Panc1 (cell line): ENCODE results near the gene ACTR3C. TPM values are rescaled to one million over a fixed set of nuclear protein-coding genes. Genes with fewer than 3 reads are reported as not detected.

Source experiments
- ATAC-seq: fragments of 200-7000 bp; cut with Tn5 transposase; 2 replicates; pipeline ENCODE4 v1.9.1; 2020; ENCODE audit warnings: mild to moderate bottlenecking, moderate library complexity
- BruUV-seq: library from RNA; stranded (reverse); fragments of 400-500 nt; replicated peaks from 2 replicates; lab custom pipeline; 2021; lab: Mats Ljungman, UMichigan
- CTCF ChIA-PET: fragments of 300-600 bp; sonication (Branson Sonifier 250); formaldehyde crosslinking; loops from one replicate; lab custom pipeline; 2022; ENCODE audit warnings: antibody characterized with exemption; lab: Charles Lee
- POLR2A ChIA-PET: fragments of 300-600 bp; sonication (Branson Sonifier 250); formaldehyde crosslinking; loops from one replicate; lab custom pipeline; 2022; ENCODE audit warnings: antibody characterized with exemption; lab: Charles Lee
- DNase-seq: peaks from one replicate; pipeline ENCODE4 v3.0.0-alpha.2; 2010; ENCODE audit warnings: low read depth, low spot score
- H3K27ac ChIP-seq: 2 replicates; pipeline ENCODE4 v1.5.1; 2011; ENCODE audit warnings: mild to moderate bottlenecking, low read length, inconsistent platforms
- H3K27me3 ChIP-seq: fragments of 200-500 bp; sonication (Bioruptor generic); 2 replicates; pipeline ENCODE4 v1.6.0; 2014; ENCODE audit warnings: low read length, inconsistent platforms; ENCODE audit not compliant: control insufficient read depth, insufficient read depth
- H3K36me3 ChIP-seq: fragments of 200-500 bp; sonication (Bioruptor generic); 2 replicates; pipeline ENCODE4 v1.5.1; 2014; ENCODE audit warnings: inconsistent platforms, mild to moderate bottlenecking, low read length, moderate library complexity; ENCODE audit not compliant: control insufficient read depth, insufficient read depth
- H3K4me1 ChIP-seq: 2 replicates; pipeline ENCODE4 v1.5.1; 2011; ENCODE audit warnings: inconsistent platforms, mild to moderate bottlenecking, low read length, moderate library complexity; ENCODE audit not compliant: control insufficient read depth, insufficient read depth
- H3K4me3 ChIP-seq, 2 experiments: 2 replicates each; pipeline ENCODE4 v1.5.1; 2011 to 2012; ENCODE audit warnings: low read depth in 2 of 2, low read length in 2 of 2, mild to moderate bottlenecking in 2 of 2, inconsistent platforms in 1 of 2, moderate library complexity in 1 of 2
- H3K9me3 ChIP-seq: fragments of 200-500 bp; sonication (Bioruptor generic); 2 replicates; pipeline ENCODE4 v1.5.1; 2014; ENCODE audit warnings: low read depth, mild to moderate bottlenecking, inconsistent platforms, low read length, moderate library complexity; ENCODE audit not compliant: control insufficient read depth, insufficient read depth
- POLR2AphosphoS5 ChIP-seq: IDR thresholded peaks from 2 replicates; pipeline ENCODE4 v1.6.1; 2012; ENCODE audit warnings: mild to moderate bottlenecking, low read depth, low read length, moderate library complexity
- SIN3A ChIP-seq: IDR thresholded peaks from 2 replicates; pipeline ENCODE4 v1.6.1; 2012; ENCODE audit warnings: low read depth, mild to moderate bottlenecking, low read length, moderate library complexity, borderline replicate concordance; ENCODE audit not compliant: insufficient read depth
- TCF7L2 ChIP-seq: IDR thresholded peaks from 2 replicates; pipeline ENCODE4 v1.6.1; 2011; ENCODE audit warnings: mild to moderate bottlenecking, low read depth, low read length, inconsistent platforms
- in situ Hi-C: cut with HindIII; loops from 2 replicates; pipeline ENCODE4 v1.10.0; 2016; ENCODE audit warnings: low sequenced_read_pairs, low pct_unique_long_range_greater_than_20kb
- intact Hi-C: fragments of 100-400 bp; cut with micrococcal nuclease; formaldehyde crosslinking; loops from one replicate; pipeline ENCODE4 v1.10.0; 2022; ENCODE audit not compliant: unreplicated experiment
- total RNA-seq: library from RNA; stranded (reverse); gene quantifications from one replicate; pipeline ENCODE4 v1.2.1, GENCODE V29; 2021; ENCODE audit not compliant: unreplicated experiment
- TF ChIP-seq, protein P1 (sequence below): fragments of 450-650 bp; IDR thresholded peaks from 2 replicates; pipeline ENCODE4 v1.5.1; 2017; ENCODE audit warnings: mild to moderate bottlenecking
- TF ChIP-seq, protein P2 (sequence below), 2 experiments: IDR thresholded peaks; 2 replicates each; pipeline ENCODE4 v1.6.1; 2011 to 2012; ENCODE audit warnings: low read depth in 2 of 2, control low read depth in 1 of 2, low read length in 1 of 2, mild to moderate bottlenecking in 1 of 2, moderate library complexity in 1 of 2; ENCODE audit not compliant: insufficient read depth in 1 of 2

Gene ACTR3C
- total RNA-seq, 1 experiment from 2014 or later = 6.5 TPM

- H3K27me3 ChIP-seq = no peaks in the 10 kb centered on the region
- CTCF ChIA-PET = interaction anchor here (0.5 to 1.4 kb wide), 6 partner anchors 9 to 568 kb away, joined by 3 to 7 read pairs (median 6); no protein-coding TSS in a partner anchor
- ATAC-seq (no peak), DNase-seq (no peak)
- H3K4me3 ChIP-seq = no peak overlapping the region
- no peaks in the 10 kb centered on the region for H3K36me3 ChIP-seq
- H3K9me3 ChIP-seq = no peaks in the 10 kb centered on the region
- POLR2A ChIA-PET = interaction anchor here (0.6 to 1.0 kb wide), 3 partner anchors 22 to 550 kb away, joined by 3 to 14 read pairs (median 5); no protein-coding TSS in a partner anchor
- in situ Hi-C loops = no loop called here
- no peak for TF ChIP-seq POLR2AphosphoS5
- TF ChIP-seq, protein P1, sequence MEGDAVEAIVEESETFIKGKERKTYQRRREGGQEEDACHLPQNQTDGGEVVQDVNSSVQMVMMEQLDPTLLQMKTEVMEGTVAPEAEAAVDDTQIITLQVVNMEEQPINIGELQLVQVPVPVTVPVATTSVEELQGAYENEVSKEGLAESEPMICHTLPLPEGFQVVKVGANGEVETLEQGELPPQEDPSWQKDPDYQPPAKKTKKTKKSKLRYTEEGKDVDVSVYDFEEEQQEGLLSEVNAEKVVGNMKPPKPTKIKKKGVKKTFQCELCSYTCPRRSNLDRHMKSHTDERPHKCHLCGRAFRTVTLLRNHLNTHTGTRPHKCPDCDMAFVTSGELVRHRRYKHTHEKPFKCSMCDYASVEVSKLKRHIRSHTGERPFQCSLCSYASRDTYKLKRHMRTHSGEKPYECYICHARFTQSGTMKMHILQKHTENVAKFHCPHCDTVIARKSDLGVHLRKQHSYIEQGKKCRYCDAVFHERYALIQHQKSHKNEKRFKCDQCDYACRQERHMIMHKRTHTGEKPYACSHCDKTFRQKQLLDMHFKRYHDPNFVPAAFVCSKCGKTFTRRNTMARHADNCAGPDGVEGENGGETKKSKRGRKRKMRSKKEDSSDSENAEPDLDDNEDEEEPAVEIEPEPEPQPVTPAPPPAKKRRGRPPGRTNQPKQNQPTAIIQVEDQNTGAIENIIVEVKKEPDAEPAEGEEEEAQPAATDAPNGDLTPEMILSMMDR = no peak
- TF ChIP-seq SIN3A = no peak
- no peak for TF ChIP-seq TCF7L2
- TF ChIP-seq, protein P2, sequence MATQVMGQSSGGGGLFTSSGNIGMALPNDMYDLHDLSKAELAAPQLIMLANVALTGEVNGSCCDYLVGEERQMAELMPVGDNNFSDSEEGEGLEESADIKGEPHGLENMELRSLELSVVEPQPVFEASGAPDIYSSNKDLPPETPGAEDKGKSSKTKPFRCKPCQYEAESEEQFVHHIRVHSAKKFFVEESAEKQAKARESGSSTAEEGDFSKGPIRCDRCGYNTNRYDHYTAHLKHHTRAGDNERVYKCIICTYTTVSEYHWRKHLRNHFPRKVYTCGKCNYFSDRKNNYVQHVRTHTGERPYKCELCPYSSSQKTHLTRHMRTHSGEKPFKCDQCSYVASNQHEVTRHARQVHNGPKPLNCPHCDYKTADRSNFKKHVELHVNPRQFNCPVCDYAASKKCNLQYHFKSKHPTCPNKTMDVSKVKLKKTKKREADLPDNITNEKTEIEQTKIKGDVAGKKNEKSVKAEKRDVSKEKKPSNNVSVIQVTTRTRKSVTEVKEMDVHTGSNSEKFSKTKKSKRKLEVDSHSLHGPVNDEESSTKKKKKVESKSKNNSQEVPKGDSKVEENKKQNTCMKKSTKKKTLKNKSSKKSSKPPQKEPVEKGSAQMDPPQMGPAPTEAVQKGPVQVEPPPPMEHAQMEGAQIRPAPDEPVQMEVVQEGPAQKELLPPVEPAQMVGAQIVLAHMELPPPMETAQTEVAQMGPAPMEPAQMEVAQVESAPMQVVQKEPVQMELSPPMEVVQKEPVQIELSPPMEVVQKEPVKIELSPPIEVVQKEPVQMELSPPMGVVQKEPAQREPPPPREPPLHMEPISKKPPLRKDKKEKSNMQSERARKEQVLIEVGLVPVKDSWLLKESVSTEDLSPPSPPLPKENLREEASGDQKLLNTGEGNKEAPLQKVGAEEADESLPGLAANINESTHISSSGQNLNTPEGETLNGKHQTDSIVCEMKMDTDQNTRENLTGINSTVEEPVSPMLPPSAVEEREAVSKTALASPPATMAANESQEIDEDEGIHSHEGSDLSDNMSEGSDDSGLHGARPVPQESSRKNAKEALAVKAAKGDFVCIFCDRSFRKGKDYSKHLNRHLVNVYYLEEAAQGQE (IDR thresholded peaks at IDR 0.05; ENCODE audit: insufficient read depth in 1 of 2, low read depth in 2 of 2, low read length in 1 of 2) = no peak
- peaks cover 30% of the 10 kb centered on the region for H3K4me1 ChIP-seq
- peak overlapping the region; percentile 40 for H3K27ac ChIP-seq
- intact Hi-C loops = loop anchor here (2.0 kb wide), 1 partner anchor 65 kb away; no protein-coding TSS in a partner anchor
- no TSS peak for BruUV-seq
Observed at GRCh38 chr7:150355666-150356059, 32.3 kb upstream of the ACTR3C start.

GRCh38 chr7:150351587-150352194 is 28.3 kb upstream of the ACTR3C start:
- POLR2A ChIA-PET = no interaction called here
- no peaks in the 10 kb centered on the region for H3K9me3 ChIP-seq
- H3K4me3 ChIP-seq = no peak overlapping the region
- TF ChIP-seq, protein P1 = no peak
- TF ChIP-seq, protein P2 (IDR thresholded peaks at IDR 0.05; ENCODE audit: insufficient read depth in 1 of 2, low read depth in 2 of 2, low read length in 1 of 2) = no peak
- TF ChIP-seq TCF7L2 (no peak), SIN3A (no peak), POLR2AphosphoS5 (no peak)
- no TSS peak for BruUV-seq
- peaks cover 10% of the 10 kb centered on the region; the same call in 1 of the 2 replicates for H3K4me1 ChIP-seq
- no peak for DNase-seq
- CTCF ChIA-PET = no interaction called here
- in situ Hi-C loops = no loop called here
- no peaks in the 10 kb centered on the region for H3K36me3 ChIP-seq
- no peak; the same call in 1 of the 2 replicates for ATAC-seq
- no peaks in the 10 kb centered on the region for H3K27me3 ChIP-seq
- intact Hi-C loops = no loop called here
- no peak overlapping the region for H3K27ac ChIP-seq
